Gastroesophageal sphincter (tissue), 3 donors: ENCODE data around the gene RREB1.

Experiments
- POLR2A ChIP-seq, 2 donors: fragments of 450-650 bp; IDR thresholded peaks; one replicate each; pipeline ENCODE4 v1.6.1; 2017; ENCODE audit warnings: antibody characterized with exemption in 2 of 2, mild to moderate bottlenecking in 2 of 2, moderate library complexity in 1 of 2
- POLR2AphosphoS5 ChIP-seq: sonication (generic); formaldehyde crosslinking; IDR thresholded peaks from one replicate; pipeline ENCODE4 v1.6.1; 2017; ENCODE audit warnings: antibody characterized with exemption
- TF ChIP-seq, protein P1 (sequence below), 4 experiments: fragments of 200-600 bp in 2 of 4; fragments of 450-650 bp in 2 of 4; sonication (generic) in 1 of 4; IDR thresholded peaks; one replicate each; pipeline ENCODE4 v1.5.1; 2017 to 2019; ENCODE audit warnings: antibody characterized with exemption in 4 of 4, mild to moderate bottlenecking in 2 of 4, moderate library complexity in 2 of 4

DNA sequence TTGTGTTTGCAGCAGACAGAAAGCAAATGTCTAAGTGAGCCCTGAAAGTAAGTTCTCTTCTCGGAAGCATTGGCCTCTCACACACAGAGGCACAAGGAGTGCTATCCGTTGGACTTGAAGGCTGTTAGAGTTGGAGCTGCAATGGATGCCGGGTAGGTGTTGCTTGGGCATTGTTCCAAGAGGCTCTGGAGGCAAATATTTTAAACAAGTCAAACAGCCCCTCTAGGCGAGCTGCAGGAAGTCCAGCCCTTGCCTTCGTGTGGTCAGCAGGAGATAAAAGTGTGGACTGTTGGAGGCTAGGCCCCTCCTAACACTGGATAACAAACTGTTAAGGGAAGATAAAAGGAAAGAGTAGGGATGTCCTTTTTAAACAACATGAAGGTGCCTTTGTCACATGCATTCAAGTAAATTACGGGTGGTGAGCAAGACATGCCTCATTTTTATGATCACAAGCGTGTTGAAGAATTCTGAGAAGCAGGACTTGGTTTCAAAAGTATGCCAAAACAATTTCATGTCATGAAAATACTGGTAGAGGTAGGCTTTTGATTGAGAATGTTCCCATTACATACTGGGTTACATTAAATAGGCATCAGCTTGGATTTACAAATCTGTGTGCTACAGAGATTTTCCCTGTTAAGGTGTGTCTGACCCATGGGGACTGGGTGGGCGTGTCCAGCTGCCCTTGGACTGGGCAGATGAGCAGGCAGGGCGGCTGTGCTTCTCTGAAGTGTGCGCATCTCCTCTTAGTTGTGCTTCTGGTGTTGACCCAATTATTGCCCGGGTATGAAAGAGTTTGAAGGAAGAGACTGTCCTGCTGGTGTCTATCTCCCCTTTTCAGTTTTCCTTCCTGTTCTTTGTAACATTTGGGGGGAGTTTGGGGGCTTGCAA lies 57.5 kb downstream of the RREB1 start:
- TF ChIP-seq, protein P1, sequence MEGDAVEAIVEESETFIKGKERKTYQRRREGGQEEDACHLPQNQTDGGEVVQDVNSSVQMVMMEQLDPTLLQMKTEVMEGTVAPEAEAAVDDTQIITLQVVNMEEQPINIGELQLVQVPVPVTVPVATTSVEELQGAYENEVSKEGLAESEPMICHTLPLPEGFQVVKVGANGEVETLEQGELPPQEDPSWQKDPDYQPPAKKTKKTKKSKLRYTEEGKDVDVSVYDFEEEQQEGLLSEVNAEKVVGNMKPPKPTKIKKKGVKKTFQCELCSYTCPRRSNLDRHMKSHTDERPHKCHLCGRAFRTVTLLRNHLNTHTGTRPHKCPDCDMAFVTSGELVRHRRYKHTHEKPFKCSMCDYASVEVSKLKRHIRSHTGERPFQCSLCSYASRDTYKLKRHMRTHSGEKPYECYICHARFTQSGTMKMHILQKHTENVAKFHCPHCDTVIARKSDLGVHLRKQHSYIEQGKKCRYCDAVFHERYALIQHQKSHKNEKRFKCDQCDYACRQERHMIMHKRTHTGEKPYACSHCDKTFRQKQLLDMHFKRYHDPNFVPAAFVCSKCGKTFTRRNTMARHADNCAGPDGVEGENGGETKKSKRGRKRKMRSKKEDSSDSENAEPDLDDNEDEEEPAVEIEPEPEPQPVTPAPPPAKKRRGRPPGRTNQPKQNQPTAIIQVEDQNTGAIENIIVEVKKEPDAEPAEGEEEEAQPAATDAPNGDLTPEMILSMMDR (IDR thresholded peaks at IDR 0.05): no peak
- TF ChIP-seq POLR2A (IDR thresholded peaks at IDR 0.05) (no peak), POLR2AphosphoS5 (no peak)
